HG02642 (cell line): ENCODE measurements around the gene LRPAP1.
"Not testable (repeated sequence)": the region's sequence is repeated elsewhere in the genome, so short reads cannot be mapped to it uniquely, and the experiment has no call there.

Experiments used
- ATAC-seq: cut with Tn5 transposase; IDR thresholded peaks from one replicate; pipeline ENCODE4 v1.9.1; 2021; ENCODE audit warnings: mild to moderate bottlenecking; ENCODE audit not compliant: unreplicated experiment, poor library complexity

LRPAP1 gene

GRCh38 chr4:3465698-3466671 is 66.2 kb downstream of the LRPAP1 start:
- no peak for ATAC-seq

- ATAC-seq: no peak
Measured at GRCh38 chr4:3464911-3465697, 67.1 kb downstream of the LRPAP1 start.

- ATAC-seq: no peak
Measured at GRCh38 chr4:3464349-3464905, 67.8 kb downstream of the LRPAP1 start.

GRCh38 chr4:3463556-3464348 is 68.5 kb downstream of the LRPAP1 start:
- no peak for ATAC-seq

GRCh38 chr4:3462790-3463415 is 69.3 kb downstream of the LRPAP1 start, which contains the start of gene DOK7:
TSS of gene DOK7 (plus strand) at chr4:3463306. CDS start at chr4:3463376, 70 bp downstream.
- ATAC-seq: no peak

GRCh38 chr4:3462321-3462789 is 69.9 kb downstream of the LRPAP1 start:
- ATAC-seq: no peak

- ATAC-seq: no peak
Measured at GRCh38 chr4:3461515-3462291, 70.5 kb downstream of the LRPAP1 start.

GRCh38 chr4:3460926-3461325 is 71.3 kb downstream of the LRPAP1 start:
- no peak for ATAC-seq

GRCh38 chr4:3459156-3459555 is 73.1 kb downstream of the LRPAP1 start:
- ATAC-seq: not testable (repeated sequence)

- no peak for ATAC-seq
Measured at GRCh38 chr4:3458371-3458770, 73.9 kb downstream of the LRPAP1 start.

GRCh38 chr4:3455596-3455995 is 76.6 kb downstream of the LRPAP1 start:
- not testable (repeated sequence) for ATAC-seq
